Heart left ventricle (tissue), 13 donors: ENCODE data around the gene TDO2.
"Not testable (repeated sequence)": the region's sequence is repeated elsewhere in the genome, so short reads cannot be mapped to it uniquely, and the experiment has no call there.

Experiments
- CTCF ChIP-seq, 12 donors: fragments of 200-600 bp; sonication (generic) in 4 of 12; IDR thresholded peaks; one replicate each; pipeline versions ENCODE4 v1.5.0 to v1.8.0; 2018 to 2022; ENCODE audit warnings: antibody characterized with exemption in 12 of 12, mild to moderate bottlenecking in 5 of 12
- POLR2A ChIP-seq, 2 donors: fragments of 450-650 bp; IDR thresholded peaks; one replicate each; pipeline ENCODE4 v1.6.1; 2017; ENCODE audit warnings: antibody characterized with exemption in 2 of 2, mild to moderate bottlenecking in 2 of 2, moderate library complexity in 2 of 2
- donor health status: ischemic (EF 13 %, LVEDD 7.1; RV severe dilation, severe dysfunction).
- donor health status: DM: no; HTN: yes; CAD: no.
- donor health status: DM: no; HTN: no; CAD: no.
- donor health status: ischemic (EF 25% LVEDD 6.9; RV normal size, moderate dysfunction).
- donor health status: ischemic (EF 25% LVEDD 5.7; RV mildly dilated, moderate dysfunction).
- donor health status: ischemic (EF 35%, LVEDD 5.7; RV mildly dilated, moderate dysfunction).
- donor health status: nonischemic (EF 11% LVEDD 7.7; RV severe dilation, severe dysfunction).
- donor health status: DM: yes; HTN: yes; CAD: no.
- donor health status: PGD.
- donor health status: ischemic (EF 29% LVEDD 5.4; RV normal size, mild dysfunction).
- donor health status: nonischemic (EF 23%, LVEDD 6.1; RV moderate dilation, normal function).

- TF ChIP-seq CTCF, POLR2A (IDR thresholded peaks at IDR 0.05): not testable (repeated sequence)
Observed at GRCh38 chr4:155934634-155935033, 31.1 kb downstream of the TDO2 start.
